Hepatocyte (in vitro differentiated cells): Measurements from ENCODE around the gene ARPC1B.

Experiments used
- CTCF ChIP-seq: fragments of 200-600 bp; sonication (generic); IDR thresholded peaks from 2 replicates; pipeline ENCODE4 v1.5.1; 2016; ENCODE audit warnings: antibody characterized with exemption, mild to moderate bottlenecking; ENCODE audit not compliant: poor library complexity
- EZH2phosphoT487 ChIP-seq: fragments of 200-600 bp; sonication (generic); IDR thresholded peaks from one replicate; pipeline ENCODE4 v1.6.1; 2018; ENCODE audit warnings: antibody characterized with exemption, mild to moderate bottlenecking, low read depth, moderate library complexity; ENCODE audit not compliant: unreplicated experiment, severe bottlenecking

DNA sequence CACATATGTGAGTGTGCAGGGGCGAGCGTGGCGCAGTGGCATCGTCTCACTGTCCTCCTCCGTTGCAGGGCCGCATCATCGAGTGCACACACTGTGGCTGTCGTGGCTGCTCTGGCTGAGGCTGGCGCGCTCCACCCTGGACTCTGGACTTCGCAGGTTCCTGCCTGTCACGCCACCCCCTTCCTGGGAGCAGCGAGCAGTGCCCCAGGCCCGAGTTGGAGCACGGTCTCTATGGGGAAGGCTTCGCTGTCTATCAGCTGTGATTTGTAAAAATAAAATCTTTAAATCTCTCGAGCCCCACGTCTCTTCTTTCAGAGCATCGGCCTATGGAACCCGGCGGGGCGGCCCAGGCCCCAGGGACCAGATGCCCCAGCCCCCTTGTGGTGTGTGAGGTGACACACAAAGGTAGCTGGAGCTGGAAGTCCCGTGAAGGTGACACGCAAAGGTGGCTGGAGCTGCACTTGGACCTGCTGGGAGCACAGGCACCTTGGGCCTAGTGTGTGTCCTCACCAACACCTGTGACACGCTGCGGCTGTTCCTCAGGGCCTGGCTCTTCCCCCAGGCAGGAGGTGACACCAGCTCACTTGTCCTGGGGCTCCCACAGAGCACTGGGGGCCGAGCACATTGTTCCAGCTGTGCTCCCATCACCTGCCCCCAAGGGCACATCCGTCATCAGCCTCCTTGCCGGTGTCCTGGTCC lies 44.9 kb downstream of the ARPC1B start:
- no peak for TF ChIP-seq EZH2phosphoT487
- TF ChIP-seq CTCF = no peak
